ENCODE measurements around the gene P4HA2. TPM values are rescaled to one million over a fixed set of nuclear protein-coding genes. Genes with fewer than 3 reads are reported as not detected.

Gene P4HA2
- total RNA-seq, 2 experiments from 2014 or later = not detected

DNA sequence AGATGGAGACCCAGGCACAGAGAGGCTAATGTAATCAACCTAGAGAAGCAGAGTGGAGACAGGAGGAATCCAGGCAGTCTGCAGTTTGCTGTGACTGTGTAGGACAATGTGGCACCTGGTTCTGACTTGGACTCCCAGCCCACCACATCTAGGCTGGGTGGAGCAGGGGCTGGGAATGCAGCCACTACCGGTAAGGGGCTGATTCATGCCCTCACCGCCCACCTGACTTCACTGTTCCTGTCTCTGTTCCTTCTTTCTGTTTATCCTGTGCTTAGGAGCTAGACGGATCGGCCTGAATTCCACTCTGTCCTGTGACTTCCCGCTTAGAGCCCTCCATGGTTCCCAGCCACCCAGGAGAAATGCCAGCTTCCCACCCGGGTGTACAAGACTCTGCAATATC, 32.4 kb upstream of the P4HA2 start:
- ChIA-PET CTCF (no interaction called here), POLR2A (no interaction called here)
- no peaks in the 10 kb centered on the region for H3K36me3 Mint-ChIP-seq (ENCODE audit: low read depth)
- TF ChIP-seq, protein P1, sequence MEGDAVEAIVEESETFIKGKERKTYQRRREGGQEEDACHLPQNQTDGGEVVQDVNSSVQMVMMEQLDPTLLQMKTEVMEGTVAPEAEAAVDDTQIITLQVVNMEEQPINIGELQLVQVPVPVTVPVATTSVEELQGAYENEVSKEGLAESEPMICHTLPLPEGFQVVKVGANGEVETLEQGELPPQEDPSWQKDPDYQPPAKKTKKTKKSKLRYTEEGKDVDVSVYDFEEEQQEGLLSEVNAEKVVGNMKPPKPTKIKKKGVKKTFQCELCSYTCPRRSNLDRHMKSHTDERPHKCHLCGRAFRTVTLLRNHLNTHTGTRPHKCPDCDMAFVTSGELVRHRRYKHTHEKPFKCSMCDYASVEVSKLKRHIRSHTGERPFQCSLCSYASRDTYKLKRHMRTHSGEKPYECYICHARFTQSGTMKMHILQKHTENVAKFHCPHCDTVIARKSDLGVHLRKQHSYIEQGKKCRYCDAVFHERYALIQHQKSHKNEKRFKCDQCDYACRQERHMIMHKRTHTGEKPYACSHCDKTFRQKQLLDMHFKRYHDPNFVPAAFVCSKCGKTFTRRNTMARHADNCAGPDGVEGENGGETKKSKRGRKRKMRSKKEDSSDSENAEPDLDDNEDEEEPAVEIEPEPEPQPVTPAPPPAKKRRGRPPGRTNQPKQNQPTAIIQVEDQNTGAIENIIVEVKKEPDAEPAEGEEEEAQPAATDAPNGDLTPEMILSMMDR (IDR thresholded peaks at IDR 0.05) = no peak
- DNase-seq = no peak
- intact Hi-C loops (cut with DNase I, micrococcal nuclease) = no loop called here
- ATAC-seq (ENCODE audit: poor library complexity) = no peak
- H3K27ac ChIP-seq (ENCODE audit: low read depth in 1 of 2, low read length in 2 of 2) = no peak overlapping the region
- no peaks in the 10 kb centered on the region for H3K9me3 Mint-ChIP-seq
- H3K4me3 ChIP-seq (ENCODE audit: low read length) = no peak overlapping the region
- peaks cover 19 to 26% of the 10 kb centered on the region in 2 experiments for H3K27me3 ChIP-seq (ENCODE audit: control insufficient read depth in 1 of 2, insufficient read depth in 2 of 2, low read length in 2 of 2)
- peaks cover 23% of the 10 kb centered on the region for H3K27me3 Mint-ChIP-seq
- H3K4me3 Mint-ChIP-seq = no peak overlapping the region
- no peaks in the 10 kb centered on the region for H3K36me3 ChIP-seq (ENCODE audit: insufficient read depth, low read length)
- H3K9me3 ChIP-seq (ENCODE audit: control insufficient read depth in 1 of 2, insufficient read depth in 1 of 2, low read length in 2 of 2) = peaks cover 0 to 7% of the 10 kb centered on the region in 2 experiments
- H3K27ac Mint-ChIP-seq = no peak overlapping the region
- H3K4me1 Mint-ChIP-seq (ENCODE audit: low read depth) = peaks cover 4% of the 10 kb centered on the region
- H3K4me1 ChIP-seq (ENCODE audit: insufficient read depth, low read length) = peaks cover 4% of the 10 kb centered on the region

DNA sequence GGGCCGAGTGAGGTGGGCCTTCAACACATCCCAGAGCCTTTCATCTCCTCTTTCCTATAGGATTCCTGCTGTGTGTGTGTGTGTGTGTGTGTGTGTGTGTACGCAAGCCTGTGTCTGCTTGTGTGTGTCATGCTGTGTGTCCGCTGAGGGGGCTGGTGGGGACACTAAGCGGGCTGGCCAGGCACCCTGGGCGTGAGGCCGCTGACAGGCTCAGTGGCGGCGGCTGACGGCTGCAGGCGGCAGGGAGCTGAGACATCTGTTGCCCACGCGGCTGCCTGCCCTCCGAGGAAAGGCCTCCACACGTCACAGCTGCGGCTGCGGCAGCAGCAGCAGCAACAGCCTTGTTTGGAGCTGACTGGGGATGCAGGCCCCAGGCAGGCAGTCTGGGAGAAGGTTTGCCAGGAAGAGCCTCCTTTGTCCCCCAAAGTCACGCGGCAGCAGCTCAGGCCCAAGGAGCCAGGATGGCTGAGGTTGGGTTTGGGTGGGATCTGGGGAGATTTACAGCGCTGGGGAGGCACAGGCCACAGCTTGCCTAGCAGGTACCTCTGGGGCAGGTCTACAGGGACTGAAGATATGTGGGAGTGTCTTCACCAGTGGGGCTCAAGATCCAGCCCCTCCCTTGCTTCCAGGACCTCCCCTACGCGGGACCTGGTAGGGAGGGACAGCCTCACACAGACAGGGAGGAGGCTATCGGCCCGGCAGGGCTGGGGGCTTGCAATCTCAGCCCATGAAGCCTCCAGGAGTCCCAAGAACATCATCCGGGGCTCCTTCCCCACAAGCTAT, 31.6 kb upstream of the P4HA2 start:
- Mint-ChIP-seq H3K27ac (no peak overlapping the region), H3K4me1 (ENCODE audit: low read depth) (peaks cover 4% of the 10 kb centered on the region), H3K4me3 (no peak overlapping the region), H3K27me3 (peaks cover 26% of the 10 kb centered on the region), H3K36me3 (ENCODE audit: low read depth) (no peaks in the 10 kb centered on the region), H3K9me3 (no peaks in the 10 kb centered on the region)
- Histone ChIP-seq H3K9me3 (ENCODE audit: control insufficient read depth in 1 of 2, insufficient read depth in 1 of 2, low read length in 2 of 2) (peaks cover 0 to 7% of the 10 kb centered on the region in 2 experiments), H3K4me3 (ENCODE audit: low read length) (no peak overlapping the region), H3K27ac (ENCODE audit: low read depth in 1 of 2, low read length in 2 of 2) (no peak overlapping the region), H3K4me1 (ENCODE audit: insufficient read depth, low read length) (peaks cover 4% of the 10 kb centered on the region), H3K27me3 (ENCODE audit: control insufficient read depth in 1 of 2, insufficient read depth in 2 of 2, low read length in 2 of 2) (peaks cover 19 to 26% of the 10 kb centered on the region in 2 experiments), H3K36me3 (ENCODE audit: insufficient read depth, low read length) (no peaks in the 10 kb centered on the region)
- ATAC-seq (ENCODE audit: poor library complexity) (no peak), DNase-seq (no peak)
- TF ChIP-seq, protein P1 (IDR thresholded peaks at IDR 0.05) = no peak
- ChIA-PET POLR2A (no interaction called here), CTCF (no interaction called here)
- intact Hi-C loops (cut with DNase I, micrococcal nuclease) = no loop called here

DNA sequence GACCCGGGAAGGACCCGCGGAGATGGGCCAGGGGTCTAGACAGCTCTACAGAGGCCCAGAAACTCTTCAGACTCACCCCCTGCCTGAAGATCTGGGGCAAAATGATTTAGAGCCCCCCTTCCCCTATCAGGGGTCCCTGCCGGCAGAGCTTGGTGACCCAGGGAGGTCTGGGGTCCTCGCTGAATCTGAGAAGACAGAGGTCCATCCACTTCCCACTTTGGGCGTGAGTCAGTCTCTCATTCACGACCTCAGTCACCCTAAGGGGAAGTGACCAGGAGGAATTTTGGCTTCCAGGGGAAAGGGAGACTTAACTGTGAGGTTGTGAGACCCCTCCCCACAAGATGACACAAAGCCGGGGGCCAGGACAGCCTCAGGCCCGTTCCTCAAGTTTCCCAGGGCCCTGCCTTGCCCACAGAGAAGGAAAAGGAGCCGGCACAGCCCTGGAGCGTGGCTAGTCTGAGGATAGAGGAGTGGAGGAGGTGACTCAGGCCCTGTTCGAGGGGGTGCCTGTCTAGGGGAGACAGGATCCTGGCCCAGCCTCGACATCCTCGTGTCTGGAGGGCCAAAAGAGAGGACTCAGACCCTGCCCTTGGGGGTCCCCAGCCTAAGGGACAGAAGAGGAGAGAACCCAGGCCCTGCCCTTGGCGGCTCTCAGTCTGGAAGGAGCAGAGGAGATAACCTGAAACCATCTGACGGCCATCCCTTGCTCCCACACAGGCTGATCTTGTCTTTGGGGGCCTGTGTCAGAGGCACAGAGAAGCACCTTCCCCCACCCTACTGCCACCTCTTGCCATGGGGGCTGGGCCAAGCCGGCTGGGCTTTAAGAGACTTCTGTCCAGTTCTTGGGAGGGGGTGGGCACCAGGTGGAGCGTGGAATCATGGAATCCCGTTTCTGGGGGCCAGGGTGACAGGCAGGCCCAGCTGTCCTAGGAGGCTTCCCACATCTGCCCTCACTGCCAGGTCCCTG, 30.7 kb upstream of the P4HA2 start:
- Histone ChIP-seq H3K4me1 (ENCODE audit: insufficient read depth, low read length) (peaks cover 4% of the 10 kb centered on the region), H3K27me3 (ENCODE audit: control insufficient read depth in 1 of 2, insufficient read depth in 2 of 2, low read length in 2 of 2) (peaks cover 19 to 26% of the 10 kb centered on the region in 2 experiments), H3K9me3 (ENCODE audit: control insufficient read depth in 1 of 2, insufficient read depth in 1 of 2, low read length in 2 of 2) (peaks cover 0 to 7% of the 10 kb centered on the region in 2 experiments), H3K27ac (ENCODE audit: low read depth in 1 of 2, low read length in 2 of 2) (no peak overlapping the region), H3K36me3 (ENCODE audit: insufficient read depth, low read length) (no peaks in the 10 kb centered on the region), H3K4me3 (ENCODE audit: low read length) (no peak overlapping the region)
- TF ChIP-seq, protein P1 (IDR thresholded peaks at IDR 0.05) = no peak
- H3K4me1 Mint-ChIP-seq (ENCODE audit: low read depth) = peaks cover 4% of the 10 kb centered on the region
- H3K36me3 Mint-ChIP-seq (ENCODE audit: low read depth) = no peaks in the 10 kb centered on the region
- DNase-seq (peak in 1 of 14 experiments; percentile 13), ATAC-seq (ENCODE audit: poor library complexity) (no peak)
- POLR2A ChIA-PET = no interaction called here
- H3K4me3 Mint-ChIP-seq = no peak overlapping the region
- CTCF ChIA-PET = no interaction called here
- H3K27me3 Mint-ChIP-seq = peaks cover 26% of the 10 kb centered on the region
- H3K27ac Mint-ChIP-seq = no peak overlapping the region
- H3K9me3 Mint-ChIP-seq = no peaks in the 10 kb centered on the region
- intact Hi-C loops (cut with DNase I, micrococcal nuclease) = no loop called here
